GM12878 (cell line): ENCODE results near the gene CCDC24. TPM values are rescaled to one million over a fixed set of nuclear protein-coding genes. Genes with fewer than 3 reads are reported as not detected.

Experiments
- ATAC-seq: fragments of 200-7000 bp; cut with Tn5 transposase; 3 replicates; pipeline ENCODE4 v1.9.1; 2020; ENCODE audit warnings: mild to moderate bottlenecking, moderate library complexity
- BruUV-seq: library from RNA; stranded (reverse); fragments of 400-500 nt; replicated peaks from 2 replicates; lab custom pipeline; 2021; lab: Mats Ljungman, UMichigan
- CTCF ChIA-PET: fragments of 300-600 bp; sonication (Branson Sonifier 250); formaldehyde crosslinking; extraction: SDS; loops from one replicate; lab custom pipeline; 2021; ENCODE audit warnings: inconsistent platforms; lab: Yijun Ruan, JAX
- POLR2A ChIA-PET: fragments of 350-600 bp; formaldehyde crosslinking; extraction: SDS; loops from one replicate; lab custom pipeline; 2021; ENCODE audit warnings: inconsistent platforms; lab: Charles Lee
- RAD21 ChIA-PET: fragments of 300-600 bp; sonication (Branson Sonifier 250); formaldehyde crosslinking; loops from one replicate; lab custom pipeline; 2023; ENCODE audit warnings: antibody characterized with exemption; ENCODE audit not compliant: unreplicated experiment; lab: Charles Lee
- SMC1A ChIA-PET: fragments of 300-600 bp; sonication (Branson Sonifier 250); formaldehyde crosslinking; loops from one replicate; lab custom pipeline; 2023; ENCODE audit not compliant: unreplicated experiment, uncharacterized antibody; lab: Charles Lee
- DNase-seq: peaks from one replicate; pipeline ENCODE4 v3.0.0-alpha.2; 2011; ENCODE audit warnings: low read depth, low spot score
- FAIRE-seq: peaks from 3 replicates; lab custom pipeline; 2011; peaks lifted over from hg19 to GRCh38; lab: Jason Lieb, UNC
- H2AFZ ChIP-seq: 2 replicates; pipeline ENCODE4 v1.6.0; 2011; ENCODE audit warnings: low read depth, low read length, control low read depth; ENCODE audit not compliant: control insufficient read depth
- H3K27ac ChIP-seq: 2 replicates; pipeline ENCODE4 v1.5.1; 2011; ENCODE audit warnings: control low read depth; ENCODE audit not compliant: control insufficient read depth, insufficient read depth
- H3K27me3 ChIP-seq, 2 experiments: replicated peaks in 1 of 2; 2 replicates each; pipeline versions ENCODE4 v1.6.0 to v1.6.1; 2011; ENCODE audit warnings: low read length in 1 of 2; ENCODE audit not compliant: control insufficient read depth in 2 of 2, insufficient read depth in 2 of 2
- H3K36me3 ChIP-seq, 2 experiments: 2 replicates each; pipeline ENCODE4 v1.5.1; 2011; ENCODE audit warnings: low read length in 1 of 2; ENCODE audit not compliant: control insufficient read depth in 2 of 2, insufficient read depth in 2 of 2
- H3K4me1 ChIP-seq: 2 replicates; pipeline ENCODE4 v1.6.1; 2011; ENCODE audit warnings: mild to moderate bottlenecking, low read length, moderate library complexity, mixed read lengths; ENCODE audit not compliant: control insufficient read depth, insufficient read depth
- H3K4me2 ChIP-seq: 2 replicates; pipeline ENCODE4 v1.6.0; 2011; ENCODE audit warnings: control low read depth; ENCODE audit not compliant: control insufficient read depth, insufficient read depth
- H3K4me3 ChIP-seq: fragments of 200-600 bp; sonication (generic); 2 replicates; pipeline ENCODE4 v1.5.1; 2016
- H3K79me2 ChIP-seq: 2 replicates; pipeline ENCODE4 v1.6.0; 2011; ENCODE audit warnings: low read length; ENCODE audit not compliant: control insufficient read depth, insufficient read depth
- H3K9ac ChIP-seq: 2 replicates; pipeline ENCODE4 v1.8.0; 2011; ENCODE audit warnings: low read length, control low read depth, mixed read lengths; ENCODE audit not compliant: control insufficient read depth, insufficient read depth
- H3K9me3 ChIP-seq: replicated peaks from 3 replicates; pipeline ENCODE4 v1.5.1; 2011; ENCODE audit warnings: mild to moderate bottlenecking, low read length; ENCODE audit not compliant: control insufficient read depth, insufficient read depth
- H4K20me1 ChIP-seq: 2 replicates; pipeline ENCODE4 v1.6.0; 2011; ENCODE audit not compliant: control insufficient read depth, insufficient read depth
- ATF2 ChIP-seq: IDR thresholded peaks from 2 replicates; pipeline ENCODE4 v1.6.1; 2012; ENCODE audit warnings: low read length, inconsistent platforms
- BACH1 ChIP-seq: fragments of 450-650 bp; IDR thresholded peaks from 2 replicates; pipeline ENCODE4 v1.6.1; 2017; ENCODE audit warnings: mild to moderate bottlenecking, borderline replicate concordance
- BCLAF1 ChIP-seq: fragments of 450-650 bp; IDR thresholded peaks from 2 replicates; pipeline ENCODE4 v1.6.1; 2017; ENCODE audit warnings: antibody characterized with exemption, mild to moderate bottlenecking, moderate library complexity
- E4F1 ChIP-seq: fragments of 450-650 bp; IDR thresholded peaks from 2 replicates; pipeline ENCODE4 v1.6.1; 2018; ENCODE audit warnings: borderline replicate concordance, mild to moderate bottlenecking; ENCODE audit not compliant: partially characterized antibody
- EP300 ChIP-seq, 2 experiments: fragments of 150-350 bp in 1 of 2; IDR thresholded peaks; 2 replicates each; pipeline ENCODE4 v1.6.1; 2011 to 2012; ENCODE audit warnings: low read depth in 2 of 2, low read length in 2 of 2, borderline replicate concordance in 1 of 2, improper control_type of control experiment in 1 of 2, inconsistent platforms in 1 of 2; ENCODE audit not compliant: control insufficient read depth in 1 of 2
- IKZF1 ChIP-seq: fragments of 450-650 bp; conservative IDR thresholded peaks from 2 replicates; pipeline ENCODE4 v1.6.1; 2017; ENCODE audit warnings: antibody characterized with exemption, mild to moderate bottlenecking
- KLF5 ChIP-seq: fragments of 450-650 bp; IDR thresholded peaks from 2 replicates; pipeline ENCODE4 v1.6.1; 2014; ENCODE audit warnings: mild to moderate bottlenecking; ENCODE audit not compliant: partially characterized antibody
- SIX5 ChIP-seq: IDR thresholded peaks from 2 replicates; pipeline ENCODE4 v1.6.1; 2011; ENCODE audit warnings: mild to moderate bottlenecking, low read depth, low read length, moderate library complexity; ENCODE audit not compliant: severe bottlenecking
- SMC3 ChIP-seq: IDR thresholded peaks from 2 replicates; pipeline ENCODE4 v1.6.1; 2011; ENCODE audit warnings: low read length, improper control_type of control experiment, borderline replicate concordance
- TBL1XR1 ChIP-seq: IDR thresholded peaks from 2 replicates; pipeline ENCODE4 v1.6.1; 2012; ENCODE audit warnings: low read depth, low read length, improper control_type of control experiment
- YBX1 ChIP-seq: fragments of 450-650 bp; IDR thresholded peaks from 2 replicates; pipeline ENCODE4 v1.6.1; 2016; ENCODE audit warnings: antibody characterized with exemption
- ZNF687 ChIP-seq: fragments of 450-650 bp; IDR thresholded peaks from 2 replicates; pipeline ENCODE4 v1.6.1; 2017; ENCODE audit warnings: mild to moderate bottlenecking, moderate library complexity
- WGBS: methylation state at CpG from one replicate; pipeline ENCODE4 v1.1.6; 2016; ENCODE audit warnings: low lambda C conversion rate; ENCODE audit not compliant: insufficient replicate concordance, insufficient coverage; ENCODE audit errors: missing lambda C conversion rate; 5-methylcytosine and 5-hydroxymethylcytosine counted together
- in situ Hi-C: fragments of 300-500 bp; cut with MboI; formaldehyde crosslinking; loops from 9 replicates; pipeline ENCODE4 v1.14.3; 2018; ENCODE audit warnings: mixed read lengths
- intact Hi-C: fragments of 100-400 bp; cut with micrococcal nuclease; formaldehyde crosslinking; loops from one replicate; pipeline ENCODE4 v1.14.2; 2022; ENCODE audit not compliant: unreplicated experiment
- polyA plus RNA-seq, 11 experiments: library from polyadenylated mRNA; depleted of rRNA in 4 of 11; unstranded in 6 of 11; stranded (reverse) in 5 of 11; fragments of >200 nt; fragmentation: Nextera tagmentation in 4 of 11; fragmentation: Illumina TruSeq in 1 of 11; extraction: Ambion mirVana in 4 of 11; extraction: Trizol in 1 of 11; gene quantifications; 1 replicate in 1 of 11; 2 replicates in 10 of 11; pipeline versions ENCODE4 v1.2.1 to v1.2.3, GENCODE V29; 2011 to 2016; ENCODE audit warnings: inconsistent platforms in 2 of 11, missing spikeins in 2 of 11, low read depth in 1 of 11
- total RNA-seq, 4 experiments: library from RNA; depleted of rRNA in 3 of 4; stranded (reverse); fragments of >200 nt in 3 of 4; fragmentation: Illumina TruSeq in 1 of 4; extraction: Trizol in 1 of 4; gene quantifications; 2 replicates each; pipeline versions ENCODE4 v1.2.1 to v1.2.3, GENCODE V29; 2013 to 2021

Gene CCDC24
- total and polyA plus RNA-seq, 10 of the 15 experiments (the other 5 are each of a cell fraction or from before 2014, with no cell fraction given): 0.18 to 3.1 (median 1.6) TPM; not detected in 1

- CTCF ChIA-PET: interaction anchor here (0.6 to 12.6 kb wide), 6 partner anchors 40 to 381 kb away, joined by 3 to 167 read pairs (median 3); no protein-coding TSS in a partner anchor
- RAD21 ChIA-PET: interaction anchor here (1.4 kb wide), 1 partner anchor 9 kb away, joined by 3 read pairs; no protein-coding TSS in a partner anchor
- Histone ChIP-seq H3K4me3 (no peak overlapping the region), H3K27ac (no peak overlapping the region), H2AFZ (no peak overlapping the region), H3K9me3 (no peaks in the 10 kb centered on the region), H3K79me2 (no peaks in the 10 kb centered on the region), H3K4me1 (peaks cover 9% of the 10 kb centered on the region; the same call in 1 of the 2 replicates), H3K9ac (no peak overlapping the region), H4K20me1 (no peaks in the 10 kb centered on the region), H3K36me3 (no peaks in the 10 kb centered on the region), H3K27me3 (no peaks in the 10 kb centered on the region), H3K4me2 (no peak overlapping the region)
- BruUV-seq: no TSS peak
- POLR2A ChIA-PET: interaction anchor here (0.6 kb wide), 1 partner anchor 50 kb away, joined by 3 read pairs; no protein-coding TSS in a partner anchor
- DNase-seq (no peak), ATAC-seq (no peak), FAIRE-seq (no peak)
- in situ Hi-C loops: no loop called here
- SMC1A ChIA-PET: interaction anchor here (4.5 kb wide), 1 partner anchor 9 kb away, joined by 23 read pairs; no protein-coding TSS in a partner anchor
- 62% methylated on average over 9 of the region's 9 CpGs for WGBS
- intact Hi-C loops: loop anchor here (2.0 kb wide), 1 partner anchor 516 kb away; no protein-coding TSS in a partner anchor
- TF ChIP-seq SIX5 (no peak), BCLAF1 (no peak), KLF5 (no peak), EP300 (IDR thresholded peaks at IDR 0.05; ENCODE audit: borderline replicate concordance in 1 of 2, control insufficient read depth in 1 of 2, low read depth in 2 of 2, low read length in 2 of 2) (no peak), BACH1 (no peak), YBX1 (no peak), E4F1 (no peak), ZNF687 (no peak), IKZF1 (no peak), TBL1XR1 (no peak), SMC3 (no peak), ATF2 (no peak)
Measured at GRCh38 chr1:44045064-44045463, 53.7 kb downstream of the CCDC24 start.
